C4-2B (cell line): Measurements from ENCODE around the gene NHSL2.

ENCODE experiments used
- H3K27ac ChIP-seq: fragments of 450-650 bp; 2 replicates; pipeline ENCODE4 v1.5.1; 2017
- CTCF ChIP-seq: fragments of 450-650 bp; conservative IDR thresholded peaks from 2 replicates; pipeline ENCODE4 v1.5.1; 2017; ENCODE audit warnings: mild to moderate bottlenecking
- ZFX ChIP-seq: fragments of 450-650 bp; IDR thresholded peaks from 2 replicates; pipeline ENCODE4 v1.6.1; 2017

The NHSL2 gene

GRCh38 chrX:71912156-71912555 is 1.5 kb downstream of the NHSL2 start:
- no peak overlapping the region for H3K27ac ChIP-seq
- no peak for TF ChIP-seq CTCF
- TF ChIP-seq ZFX: no peak

DNA sequence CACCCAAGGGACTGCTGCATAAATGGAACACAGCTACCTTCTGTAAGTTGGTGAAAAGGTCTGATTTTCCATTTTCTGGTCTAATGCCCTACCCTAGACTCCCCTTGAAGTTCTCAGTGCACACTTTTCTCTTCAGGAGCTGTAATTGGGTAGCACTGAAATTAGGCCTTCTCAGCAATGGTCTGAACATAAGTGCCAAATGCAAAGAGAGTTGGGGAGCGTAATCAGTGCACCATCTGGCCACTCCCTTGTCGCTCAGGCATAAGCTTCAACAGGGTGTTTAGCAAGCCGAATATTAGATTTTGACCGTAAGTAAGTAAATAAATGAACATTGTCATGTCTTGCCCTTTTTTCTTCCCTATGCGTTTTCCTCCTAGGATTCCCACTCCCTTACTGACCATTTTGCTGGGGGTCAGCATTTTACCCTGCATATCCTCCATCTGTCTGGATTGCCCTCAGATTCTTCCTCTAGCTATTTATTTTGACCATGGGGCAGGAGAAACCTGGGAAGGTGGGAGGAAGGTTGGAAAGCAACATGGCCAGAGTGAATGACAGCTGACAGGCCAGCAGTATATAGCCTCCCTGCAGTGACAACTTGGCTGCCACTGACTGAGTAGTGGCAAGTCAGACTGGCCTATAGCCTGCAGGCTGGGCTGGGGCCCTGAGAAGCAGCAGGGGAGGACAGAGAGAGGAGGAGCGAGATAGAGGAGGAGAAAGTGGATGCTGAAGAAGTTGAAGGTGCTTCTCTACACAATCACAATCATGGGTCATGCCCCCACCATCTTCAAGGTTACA is 2.7 kb downstream of the NHSL2 start:
- TF ChIP-seq ZFX (no peak), CTCF (no peak)
- no peak overlapping the region for H3K27ac ChIP-seq

DNA sequence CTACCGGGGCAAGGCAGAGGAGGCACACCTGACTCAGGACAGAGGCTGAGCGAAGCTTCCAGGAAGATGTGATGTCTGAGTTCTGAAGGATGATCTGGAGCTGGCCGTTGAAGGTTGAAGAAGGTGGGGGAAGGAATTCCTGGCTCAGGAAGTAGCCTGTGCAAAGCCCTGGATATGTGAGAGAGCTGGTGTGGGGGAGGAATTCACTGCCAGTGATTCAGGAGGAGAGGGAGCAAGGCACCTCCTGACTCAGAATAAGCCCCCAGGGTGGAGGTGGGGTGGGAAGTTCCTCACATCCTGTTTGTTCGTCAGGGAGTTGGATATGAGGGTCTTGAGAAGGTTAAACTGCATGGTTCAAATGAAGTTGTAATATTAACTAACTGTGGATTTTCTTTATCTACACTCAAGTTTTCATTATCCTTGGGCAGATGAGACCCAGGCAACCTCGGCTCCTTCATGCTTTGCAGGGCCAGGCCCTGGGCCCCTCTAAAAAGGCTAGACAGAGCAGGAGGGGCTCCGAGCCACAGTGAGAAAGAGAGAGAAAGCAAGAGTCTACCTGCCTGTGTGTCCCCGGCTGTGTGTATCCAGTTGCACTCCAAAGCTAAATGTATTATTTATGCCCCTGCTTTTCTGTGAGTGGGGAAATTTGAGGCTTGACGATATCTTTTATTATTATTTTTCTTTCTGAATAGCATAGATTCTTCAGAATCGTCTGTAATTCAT is 7.1 kb downstream of the NHSL2 start:
- H3K27ac ChIP-seq: no peak overlapping the region
- no peak for TF ChIP-seq ZFX
- TF ChIP-seq CTCF: no peak

DNA sequence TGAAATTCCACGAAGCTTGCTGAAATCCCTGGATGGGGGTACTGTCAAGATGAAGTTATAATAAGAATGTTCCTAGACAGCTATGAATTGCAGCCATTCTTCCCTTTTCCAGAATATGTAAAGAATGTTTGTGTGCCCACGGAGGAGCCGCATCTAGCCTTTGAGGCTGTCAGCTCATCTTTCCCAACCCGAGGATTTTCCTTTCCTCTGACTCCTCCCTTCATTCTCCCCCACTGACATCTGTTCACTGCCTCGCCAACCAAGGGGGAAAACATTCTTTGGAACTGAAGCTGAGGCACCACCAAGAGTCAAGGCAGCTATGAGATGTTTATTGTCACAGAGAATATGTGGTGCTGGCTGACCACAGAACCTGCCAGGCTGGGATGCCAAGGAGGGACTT is 8.8 kb downstream of the NHSL2 start:
- no peak overlapping the region for H3K27ac ChIP-seq
- no peak for TF ChIP-seq ZFX
- no peak for TF ChIP-seq CTCF

DNA sequence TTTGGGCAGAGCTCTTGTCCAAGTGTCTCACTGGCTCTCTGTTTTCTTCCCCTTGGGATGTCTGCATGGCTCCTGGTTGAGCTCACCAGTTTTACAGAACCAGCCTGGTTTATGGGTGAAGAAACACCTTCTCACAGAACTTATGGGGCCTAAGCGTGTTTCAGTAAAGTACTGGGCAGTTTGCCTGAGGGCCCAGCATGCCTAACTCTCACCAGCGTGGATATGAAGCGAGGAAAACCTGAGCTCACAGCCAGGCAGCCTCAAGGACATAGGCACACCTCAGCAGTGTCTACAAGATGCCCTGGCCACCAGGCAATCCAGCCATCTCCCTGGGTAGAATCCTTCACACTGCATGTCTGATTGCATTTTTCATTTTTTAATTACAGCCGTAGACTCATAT is 9.2 kb downstream of the NHSL2 start:
- H3K27ac ChIP-seq: no peak overlapping the region
- TF ChIP-seq CTCF (no peak), ZFX (no peak)

DNA sequence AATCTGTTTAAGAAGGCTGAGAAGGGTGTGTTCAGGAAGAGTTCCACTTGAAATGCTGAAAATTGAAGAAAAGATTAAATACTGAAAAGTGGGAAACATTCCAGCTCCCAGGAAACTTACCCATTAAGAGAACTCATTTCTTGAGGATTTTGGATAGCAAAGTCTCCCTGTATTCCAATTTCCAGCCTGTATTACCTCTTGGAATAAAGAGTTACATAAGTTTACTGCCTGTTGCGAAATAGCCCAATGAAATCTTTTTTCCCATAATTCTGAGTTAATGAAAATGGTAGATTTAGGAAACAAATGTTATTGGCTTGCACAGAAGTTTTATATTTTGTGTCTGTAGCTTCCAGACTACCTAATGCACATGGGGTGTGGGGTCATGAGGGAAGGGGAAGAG is 12.0 kb downstream of the NHSL2 start:
- no peak overlapping the region for H3K27ac ChIP-seq
- no peak for TF ChIP-seq CTCF
- no peak for TF ChIP-seq ZFX

- H3K27ac ChIP-seq: no peak overlapping the region
- no peak for TF ChIP-seq CTCF
These were observed 12.9 kb downstream of the NHSL2 start for GRCh38 chrX:71923516-71923915.
